OCI-LY1 (cell line): Measurements from ENCODE around the gene MAPKBP1.

Source experiments
- H2AFZ ChIP-seq: fragments of 200-600 bp; sonication (generic), shearing (Covaris generic); 2 replicates; pipeline ENCODE4 v1.6.0; 2014; ENCODE audit warnings: antibody characterized with exemption, mild to moderate bottlenecking, low read length
- H3F3A ChIP-seq: fragments of 200-600 bp; sonication (generic), shearing (Covaris generic); 2 replicates; pipeline ENCODE4 v1.6.0; 2014; ENCODE audit warnings: mild to moderate bottlenecking, antibody characterized with exemption, low read length, moderate library complexity; ENCODE audit not compliant: insufficient read depth
- H3K27ac ChIP-seq: fragments of 200-600 bp; sonication (generic); 2 replicates; pipeline ENCODE4 v1.5.1; 2014; ENCODE audit warnings: low read length, mixed run types, mild to moderate bottlenecking, low read depth; ENCODE audit not compliant: poor library complexity, severe bottlenecking
- H3K27me3 ChIP-seq: fragments of 200-600 bp; sonication (generic); 2 replicates; pipeline ENCODE4 v1.6.0; 2014; ENCODE audit warnings: antibody characterized with exemption, mild to moderate bottlenecking, low read length, moderate library complexity; ENCODE audit not compliant: insufficient read depth
- H3K36me3 ChIP-seq: fragments of 200-600 bp; sonication (generic); 2 replicates; pipeline ENCODE4 v1.6.1; 2014; ENCODE audit warnings: mild to moderate bottlenecking, antibody characterized with exemption, low read length, moderate library complexity, mixed read lengths; ENCODE audit not compliant: insufficient read depth
- H3K4me1 ChIP-seq: fragments of 200-600 bp; sonication (generic); 2 replicates; pipeline ENCODE4 v1.5.1; 2014; ENCODE audit warnings: mild to moderate bottlenecking, low read length, moderate library complexity; ENCODE audit not compliant: insufficient read depth, severe bottlenecking
- H3K4me2 ChIP-seq: fragments of 200-600 bp; sonication (generic), shearing (Covaris generic); 2 replicates; pipeline ENCODE4 v1.6.1; 2014; ENCODE audit warnings: low read length
- H3K4me3 ChIP-seq: fragments of 200-600 bp; sonication (generic); 2 replicates; pipeline ENCODE4 v1.5.1; 2014; ENCODE audit warnings: low read length, low read depth, mild to moderate bottlenecking, mixed read lengths; ENCODE audit not compliant: poor library complexity, severe bottlenecking
- H3K79me2 ChIP-seq: fragments of 200-600 bp; shearing (Covaris generic); 2 replicates; pipeline ENCODE4 v1.6.1; 2016; ENCODE audit warnings: mixed run types, low read length, mixed read lengths; ENCODE audit not compliant: insufficient read depth
- H3K9ac ChIP-seq: fragments of 200-600 bp; sonication (generic), shearing (Covaris generic); 2 replicates; pipeline ENCODE4 v1.6.1; 2014; ENCODE audit warnings: mild to moderate bottlenecking, low read length, mixed read lengths
- H3K9me2 ChIP-seq: fragments of 200-600 bp; sonication (generic), shearing (Covaris generic); 2 replicates; pipeline ENCODE4 v1.6.1; 2014; ENCODE audit warnings: low read depth, mild to moderate bottlenecking, low read length, mixed read lengths
- H3K9me3 ChIP-seq: fragments of 200-600 bp; shearing (Covaris generic); 2 replicates; pipeline ENCODE4 v1.6.1; 2014; ENCODE audit warnings: low read length, mixed read lengths
- H4K20me1 ChIP-seq: fragments of 200-600 bp; sonication (generic), shearing (Covaris generic); 2 replicates; pipeline ENCODE4 v1.6.0; 2016; ENCODE audit warnings: mild to moderate bottlenecking, low read length; ENCODE audit not compliant: insufficient read depth
- CTCF ChIP-seq: fragments of 200-600 bp; sonication (generic), shearing (Covaris generic); IDR thresholded peaks from 2 replicates; pipeline ENCODE4 v1.5.1; 2017; ENCODE audit warnings: mild to moderate bottlenecking, antibody characterized with exemption, low read length, moderate library complexity, mixed read lengths
- EZH2 ChIP-seq: fragments of 200-600 bp; sonication (generic), shearing (Covaris generic); IDR thresholded peaks from 2 replicates; pipeline ENCODE4 v1.8.0; 2017; ENCODE audit warnings: borderline replicate concordance, mixed run types, mild to moderate bottlenecking, antibody characterized with exemption, low read length, moderate library complexity, mixed read lengths

The MAPKBP1 gene

GRCh38 chr15:41779662-41780157, 5.4 kb downstream of the MAPKBP1 start:
- Histone ChIP-seq H3K27me3 (no peaks in the 10 kb centered on the region), H3K79me2 (no peaks in the 10 kb centered on the region; the same call in 1 of the 2 replicates), H3F3A (no peaks in the 10 kb centered on the region), H3K36me3 (0 out of 2 replicates have a peak, but pooled peaks cover 4% of the 10 kb centered on the region), H4K20me1 (no peaks in the 10 kb centered on the region), H2AFZ (no peak overlapping the region), H3K4me2 (peak overlapping the region; percentile 6; the same call in 1 of the 2 replicates), H3K27ac (peak overlapping the region; percentile 80), H3K4me1 (peaks cover 90% of the 10 kb centered on the region), H3K9me2 (no peaks in the 10 kb centered on the region), H3K9me3 (no peaks in the 10 kb centered on the region), H3K9ac (no peak overlapping the region; the same call in 1 of the 2 replicates), H3K4me3 (no peak overlapping the region)
- TF ChIP-seq CTCF (no peak), EZH2 (no peak)

GRCh38 chr15:41780266-41780665, 6.0 kb downstream of the MAPKBP1 start:
- H3K79me2 ChIP-seq, result no peaks in the 10 kb centered on the region; the same call in 1 of the 2 replicates
- TF ChIP-seq CTCF (no peak), EZH2 (no peak)
- no peaks in the 10 kb centered on the region for H4K20me1 ChIP-seq
- no peaks in the 10 kb centered on the region for H3K9me3 ChIP-seq
- H3K27me3 ChIP-seq, result no peaks in the 10 kb centered on the region
- H3K27ac ChIP-seq, result peak overlapping the region; percentile 80
- peak overlapping the region; percentile 13; the same call in 1 of the 2 replicates for H3K9ac ChIP-seq
- H2AFZ ChIP-seq, result no peak overlapping the region
- H3K4me1 ChIP-seq, result peaks cover 85% of the 10 kb centered on the region
- H3K9me2 ChIP-seq, result no peaks in the 10 kb centered on the region
- peak overlapping the region; percentile 6; the same call in 1 of the 2 replicates for H3K4me2 ChIP-seq
- H3K4me3 ChIP-seq, result no peak overlapping the region
- H3K36me3 ChIP-seq, result 0 out of 2 replicates have a peak, but pooled peaks cover 4% of the 10 kb centered on the region
- H3F3A ChIP-seq, result no peaks in the 10 kb centered on the region

- H3K4me1 ChIP-seq, result peaks cover 80% of the 10 kb centered on the region
- peak overlapping the region; percentile 80 for H3K27ac ChIP-seq
- H3K36me3 ChIP-seq, result 0 out of 2 replicates have a peak, but pooled peaks cover 4% of the 10 kb centered on the region
- H3K9me3 ChIP-seq, result no peaks in the 10 kb centered on the region
- no peaks in the 10 kb centered on the region for H3K27me3 ChIP-seq
- TF ChIP-seq CTCF (no peak), EZH2 (no peak)
- H3K9ac ChIP-seq, result no peak overlapping the region; the same call in 1 of the 2 replicates
- H4K20me1 ChIP-seq, result no peaks in the 10 kb centered on the region
- H3K4me2 ChIP-seq, result peak overlapping the region; percentile 6; the same call in 1 of the 2 replicates
- no peaks in the 10 kb centered on the region for H3K79me2 ChIP-seq
- no peaks in the 10 kb centered on the region for H3K9me2 ChIP-seq
- no peak overlapping the region for H3K4me3 ChIP-seq
- no peak overlapping the region for H2AFZ ChIP-seq
- H3F3A ChIP-seq, result no peaks in the 10 kb centered on the region
Observed at GRCh38 chr15:41780727-41781126, 6.4 kb downstream of the MAPKBP1 start.
